Measurements from ENCODE around the gene DGKQ.

GRCh38 chr4:985123-985830, 11.9 kb upstream of the DGKQ start:
- TF ChIP-seq ZNF274 (IDR thresholded peaks at IDR 0.05; ENCODE audit: low read depth, low read length) (no peak), SUZ12 (IDR thresholded peaks at IDR 0.05; ENCODE audit: extremely low read depth, insufficient read depth, insufficient read length) (no peak)

Measured in NT2/D1 (cell line).